Right forelimb (tissue), 1 donor: ENCODE measurements around the gene MAGEE2.
"Not testable (repeated sequence)": the region's sequence is repeated elsewhere in the genome, so short reads cannot be mapped to it uniquely, and the experiment has no call there.

Source experiments
- DNase-seq: peaks from one replicate; pipeline ENCODE4 v3.0.0-alpha.2; 2018

Gene MAGEE2, protein sequence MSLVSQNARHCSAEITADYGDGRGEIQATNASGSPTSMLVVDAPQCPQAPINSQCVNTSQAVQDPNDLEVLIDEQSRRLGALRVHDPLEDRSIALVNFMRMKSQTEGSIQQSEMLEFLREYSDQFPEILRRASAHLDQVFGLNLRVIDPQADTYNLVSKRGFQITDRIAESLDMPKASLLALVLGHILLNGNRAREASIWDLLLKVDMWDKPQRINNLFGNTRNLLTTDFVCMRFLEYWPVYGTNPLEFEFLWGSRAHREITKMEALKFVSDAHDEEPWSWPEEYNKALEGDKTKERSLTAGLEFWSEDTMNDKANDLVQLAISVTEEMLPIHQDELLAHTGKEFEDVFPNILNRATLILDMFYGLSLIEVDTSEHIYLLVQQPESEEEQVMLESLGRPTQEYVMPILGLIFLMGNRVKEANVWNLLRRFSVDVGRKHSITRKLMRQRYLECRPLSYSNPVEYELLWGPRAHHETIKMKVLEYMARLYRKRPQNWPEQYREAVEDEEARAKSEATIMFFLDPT

DNA sequence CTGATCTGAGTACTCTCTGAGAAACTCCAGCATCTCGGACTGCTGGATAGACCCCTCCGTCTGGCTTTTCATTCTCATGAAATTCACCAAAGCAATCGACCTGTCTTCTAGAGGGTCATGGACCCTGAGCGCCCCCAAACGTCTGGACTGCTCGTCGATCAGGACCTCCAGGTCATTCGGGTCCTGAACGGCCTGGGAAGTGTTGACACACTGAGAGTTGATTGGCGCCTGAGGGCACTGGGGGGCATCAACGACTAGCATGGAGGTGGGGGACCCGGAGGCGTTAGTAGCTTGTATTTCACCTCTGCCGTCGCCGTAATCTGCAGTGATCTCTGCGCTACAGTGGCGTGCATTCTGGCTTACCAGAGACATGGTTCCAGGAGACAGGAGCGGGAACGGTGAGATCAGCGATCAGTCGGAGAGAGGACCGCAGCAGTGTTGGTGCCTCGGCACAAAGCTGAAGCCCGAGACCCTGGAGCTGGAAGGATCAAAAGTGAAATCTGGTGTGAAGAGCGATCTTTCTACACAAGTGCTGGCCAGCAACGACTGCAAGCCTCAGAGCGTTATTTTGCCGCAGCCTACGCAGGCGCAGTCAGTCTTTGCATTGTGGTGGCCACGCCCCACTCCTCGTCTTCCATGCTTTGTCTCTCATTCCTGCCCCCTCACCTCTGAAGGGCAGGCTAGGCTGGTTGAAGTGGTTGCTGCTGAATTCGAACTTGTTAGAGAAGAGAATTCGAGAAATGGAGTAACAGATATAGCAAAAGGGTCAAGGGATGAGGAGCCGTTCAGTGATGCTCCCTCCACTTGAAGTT lies at the start of gene MAGEE2:
Gene MAGEE2 (minus strand): TSS at position 575 of the 812 bp plus-strand sequence. CDS start 203 bp downstream, at position 372.
- DNase-seq = no peak

DNA sequence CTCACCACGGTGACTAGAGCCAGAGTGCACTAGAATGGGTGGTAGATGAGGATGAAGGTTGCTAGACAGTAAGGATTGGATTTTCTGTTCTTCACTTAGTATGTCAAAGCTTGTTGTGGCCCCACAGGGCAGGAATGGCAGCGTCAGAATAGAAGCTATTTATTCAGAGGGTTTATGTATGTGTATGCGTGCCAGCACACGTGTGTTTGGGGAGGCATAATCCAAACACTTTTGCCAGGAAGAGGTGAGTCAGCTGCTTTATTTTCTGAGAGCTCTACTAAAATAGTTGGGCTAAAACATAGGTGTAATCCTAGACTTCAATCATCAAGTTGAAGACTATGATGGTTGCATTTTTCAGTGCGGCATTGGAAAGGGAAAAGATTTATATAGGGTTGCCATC lies 1.2 kb upstream of the MAGEE2 start:
- DNase-seq = no peak

DNA sequence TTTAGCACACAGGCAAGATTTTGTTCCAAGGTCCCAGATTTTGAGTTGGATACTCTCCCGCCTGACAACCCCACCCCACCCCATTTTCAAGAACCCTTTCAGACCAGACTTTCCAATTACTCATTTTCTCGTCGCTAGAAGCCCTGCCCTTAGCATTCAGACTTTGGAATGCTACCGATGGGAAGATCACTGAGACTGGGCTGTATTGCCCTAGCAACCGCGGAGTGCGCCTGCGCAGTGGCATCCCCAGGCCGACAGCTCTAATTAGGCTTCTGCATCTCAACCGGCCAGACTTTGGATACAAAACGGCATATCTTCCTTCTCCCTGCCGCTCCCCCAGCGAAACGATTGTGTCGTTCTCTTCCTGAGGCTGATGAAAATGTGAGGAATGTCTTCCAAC lies 3.4 kb downstream of the MAGEE2 start:
- peak; percentile 45 for DNase-seq

DNA sequence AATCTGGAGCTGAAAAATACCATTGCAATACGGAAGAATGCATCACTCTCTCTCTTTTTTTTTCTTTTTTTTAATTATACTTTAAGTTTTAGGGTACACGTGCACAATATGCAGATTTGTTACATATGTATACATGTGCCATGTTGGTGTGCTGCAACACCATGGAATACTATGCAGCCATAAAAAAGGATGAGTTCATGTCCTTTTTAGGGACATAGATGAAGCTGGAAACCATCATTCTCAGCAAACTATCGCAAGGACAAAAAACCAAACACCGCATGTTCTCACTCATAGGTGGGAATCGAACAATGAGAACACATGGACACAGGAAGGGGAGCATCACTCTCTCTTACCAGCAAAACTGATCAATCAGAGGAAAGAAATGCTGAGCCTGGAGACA lies 17.0 kb downstream of the MAGEE2 start:
- not testable (repeated sequence) for DNase-seq

DNA sequence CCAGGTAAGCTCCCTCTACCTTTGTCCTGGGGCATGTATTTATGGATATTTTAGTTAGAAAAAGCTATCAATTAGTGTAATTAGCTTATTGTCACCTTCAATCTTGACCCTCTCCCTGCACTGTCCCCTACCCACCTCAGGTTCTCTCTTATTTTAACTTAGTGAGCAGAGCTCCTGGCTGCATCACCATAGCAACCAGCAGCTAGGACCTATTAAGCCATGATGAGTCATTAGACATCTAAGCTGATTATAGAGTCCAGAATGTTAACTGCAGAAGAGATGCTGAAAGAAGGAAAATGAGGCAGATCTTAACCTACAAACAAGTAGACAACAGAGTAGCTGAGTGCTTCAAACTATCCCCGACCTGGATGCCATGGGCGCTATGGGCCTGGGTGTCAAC lies 36.6 kb downstream of the MAGEE2 start:
- DNase-seq = no peak

DNA sequence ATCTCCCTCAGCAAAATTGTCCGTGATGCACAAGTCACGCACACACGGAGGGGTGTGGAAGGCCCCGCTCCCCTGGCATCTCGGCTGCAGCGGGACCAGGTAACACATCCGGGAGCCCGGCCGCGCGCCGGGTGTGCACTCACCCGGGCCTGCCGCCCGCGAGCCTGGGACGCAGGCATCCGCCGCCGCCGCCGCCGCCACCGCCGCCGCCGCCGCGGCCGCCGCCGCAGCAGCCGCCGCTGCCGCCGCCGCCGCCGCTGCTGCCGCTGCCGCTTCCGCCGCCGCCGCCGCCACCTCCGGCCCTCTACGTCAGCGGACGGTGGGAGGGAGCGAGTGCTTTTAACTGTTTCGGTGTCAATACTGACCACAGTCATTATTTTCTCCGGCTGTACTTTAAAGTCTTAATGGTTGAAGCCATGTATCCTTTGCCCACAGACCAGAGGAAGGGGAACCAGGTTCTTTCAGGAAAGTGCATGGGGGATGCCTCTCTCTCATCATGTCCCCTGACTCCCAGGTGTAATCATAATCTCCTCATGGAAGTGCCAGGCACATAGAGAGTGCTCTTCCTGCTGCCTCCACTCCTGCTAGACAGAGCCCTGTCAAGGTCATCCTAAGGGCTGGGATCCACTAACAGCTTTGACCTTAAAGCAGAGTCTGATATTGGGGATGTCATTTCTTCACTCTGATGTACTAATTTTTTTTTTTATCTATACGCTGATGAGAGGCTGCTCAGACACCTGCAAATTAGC lies 38.0 kb downstream of the MAGEE2 start:
- peak; percentile 49 for DNase-seq
